Measurements from ENCODE around the gene PROM1.

PROM1 gene

DNA sequence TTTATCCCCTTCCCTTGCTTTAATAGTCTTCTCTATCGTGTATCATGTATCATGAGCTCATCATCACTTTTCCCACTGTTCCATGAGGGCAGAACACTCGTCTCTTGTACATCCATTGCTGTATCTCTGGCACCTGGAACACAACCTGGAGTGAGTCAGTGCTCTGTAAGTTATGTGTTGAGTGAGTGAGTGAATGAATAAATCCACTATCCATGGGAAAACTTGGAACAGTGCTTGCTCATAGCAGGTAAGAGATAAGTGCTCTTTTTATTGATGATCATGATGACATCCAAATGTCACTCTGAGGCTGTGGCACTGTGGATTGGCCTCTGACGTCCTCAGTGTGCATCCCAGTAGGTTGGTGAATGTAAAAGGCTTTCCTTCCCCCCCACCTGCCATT is 149.6 kb downstream of the PROM1 start:
- no peaks in the 10 kb centered on the region for H3K27me3 ChIP-seq (ENCODE audit: low read depth, low read length)
- H3K27ac ChIP-seq (ENCODE audit: low read length): no peak overlapping the region
- no peaks in the 10 kb centered on the region for H3K36me3 ChIP-seq (ENCODE audit: control insufficient read depth in 1 of 2, insufficient read depth in 2 of 2, low read length in 2 of 2)
- H3K9me3 ChIP-seq (ENCODE audit: control insufficient read depth in 1 of 2, low read length in 2 of 2): no peaks in the 10 kb centered on the region
- no peaks in the 10 kb centered on the region for H3K4me1 ChIP-seq (ENCODE audit: control insufficient read depth in 1 of 2, insufficient read depth in 2 of 2, low read length in 2 of 2)
- H3K4me3 ChIP-seq (ENCODE audit: low read depth in 1 of 2, low read length in 2 of 2): no peak overlapping the region

DNA sequence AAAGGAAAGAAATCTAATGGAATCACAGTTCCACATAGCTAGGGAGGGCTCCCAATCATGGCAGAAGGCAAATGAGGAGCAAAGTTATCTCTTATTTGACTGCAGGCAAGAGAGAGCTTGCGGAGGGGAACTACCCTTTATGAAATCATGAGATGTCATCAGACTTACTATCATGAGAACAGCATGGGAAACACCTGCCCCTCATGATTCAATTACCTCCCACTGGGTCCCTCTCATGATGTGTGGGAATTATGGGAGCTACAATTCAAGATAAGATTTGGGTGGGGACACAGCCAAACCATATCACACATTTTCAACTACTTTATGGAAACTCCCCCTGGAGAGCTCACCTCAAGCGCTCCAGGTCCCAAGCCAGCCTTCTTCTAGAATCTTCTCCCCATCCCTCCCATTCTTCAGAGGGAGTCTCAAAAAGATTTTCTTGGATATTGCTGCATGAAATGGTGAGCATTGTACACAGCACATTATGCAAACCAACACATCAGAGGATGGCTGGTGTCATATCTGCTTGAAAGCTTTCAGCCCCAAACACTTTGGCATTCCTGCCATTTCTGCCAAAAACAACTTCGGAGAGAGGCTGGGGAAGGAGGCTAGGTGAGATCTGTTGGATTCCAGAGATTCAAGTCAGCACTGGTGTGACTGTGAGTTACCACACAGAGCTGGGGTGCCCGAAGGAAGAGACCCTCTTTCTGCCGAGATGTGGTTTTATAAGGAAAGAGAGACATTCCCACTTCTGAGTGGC is 152.2 kb downstream of the PROM1 start:
- no peaks in the 10 kb centered on the region for H3K36me3 ChIP-seq (ENCODE audit: control insufficient read depth in 1 of 2, insufficient read depth in 2 of 2, low read length in 2 of 2)
- no peaks in the 10 kb centered on the region for H3K9me3 ChIP-seq (ENCODE audit: control insufficient read depth in 1 of 2, low read length in 2 of 2)
- no peak overlapping the region for H3K4me3 ChIP-seq (ENCODE audit: low read depth in 1 of 2, low read length in 2 of 2)
- H3K4me1 ChIP-seq (ENCODE audit: control insufficient read depth in 1 of 2, insufficient read depth in 2 of 2, low read length in 2 of 2): no peaks in the 10 kb centered on the region
- no peaks in the 10 kb centered on the region for H3K27me3 ChIP-seq (ENCODE audit: low read depth, low read length)
- no peak overlapping the region for H3K27ac ChIP-seq (ENCODE audit: low read length)

DNA sequence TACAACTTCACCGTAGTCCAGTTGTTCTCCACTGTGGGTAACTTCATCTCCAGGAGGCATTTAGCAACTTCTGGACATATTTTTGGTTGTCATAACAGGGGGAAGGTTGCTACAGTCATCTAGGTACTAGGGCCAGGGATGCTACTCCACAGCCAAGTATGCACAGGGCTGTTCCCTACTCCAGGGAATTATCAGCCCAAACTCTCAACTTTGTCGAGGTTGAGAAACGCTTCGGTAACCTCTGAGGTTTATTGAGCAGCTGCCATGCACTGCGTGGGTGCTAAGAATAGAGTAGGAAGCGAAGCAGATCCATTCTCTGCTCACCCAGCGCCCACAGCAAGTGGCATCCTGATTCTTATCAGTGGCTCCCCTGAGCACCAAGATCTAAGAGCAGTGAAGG is 153.5 kb downstream of the PROM1 start:
- Histone ChIP-seq H3K27ac (ENCODE audit: low read length) (no peak overlapping the region), H3K27me3 (ENCODE audit: low read depth, low read length) (no peaks in the 10 kb centered on the region), H3K36me3 (ENCODE audit: control insufficient read depth in 1 of 2, insufficient read depth in 2 of 2, low read length in 2 of 2) (no peaks in the 10 kb centered on the region), H3K9me3 (ENCODE audit: control insufficient read depth in 1 of 2, low read length in 2 of 2) (no peaks in the 10 kb centered on the region), H3K4me1 (ENCODE audit: control insufficient read depth in 1 of 2, insufficient read depth in 2 of 2, low read length in 2 of 2) (no peaks in the 10 kb centered on the region), H3K4me3 (ENCODE audit: low read depth in 1 of 2, low read length in 2 of 2) (no peak overlapping the region)

DNA sequence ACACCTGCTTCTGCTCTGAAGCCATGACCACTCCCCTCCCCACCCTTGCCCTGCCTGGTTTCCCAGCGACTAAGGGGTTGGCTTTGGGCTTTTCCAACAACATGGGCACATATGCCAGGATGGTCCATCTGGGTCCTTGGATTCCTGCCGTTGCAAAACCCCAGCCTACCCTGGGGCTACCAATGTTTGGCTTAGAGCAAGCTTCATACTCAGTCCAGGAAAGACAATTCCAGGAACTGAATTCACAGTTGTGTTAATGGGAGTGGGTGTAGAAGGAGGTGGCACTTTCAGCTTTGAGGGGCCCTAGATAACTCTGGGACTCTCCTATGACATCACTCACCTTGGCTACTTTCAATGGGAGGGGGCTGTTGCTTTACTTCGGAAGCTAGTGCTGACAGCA is 154.3 kb downstream of the PROM1 start:
- H3K36me3 ChIP-seq (ENCODE audit: control insufficient read depth in 1 of 2, insufficient read depth in 2 of 2, low read length in 2 of 2): no peaks in the 10 kb centered on the region
- H3K4me3 ChIP-seq (ENCODE audit: low read depth in 1 of 2, low read length in 2 of 2): no peak overlapping the region
- H3K27me3 ChIP-seq (ENCODE audit: low read depth, low read length): no peaks in the 10 kb centered on the region
- H3K9me3 ChIP-seq (ENCODE audit: control insufficient read depth in 1 of 2, low read length in 2 of 2): no peaks in the 10 kb centered on the region
- no peaks in the 10 kb centered on the region for H3K4me1 ChIP-seq (ENCODE audit: control insufficient read depth in 1 of 2, insufficient read depth in 2 of 2, low read length in 2 of 2)
- no peak overlapping the region for H3K27ac ChIP-seq (ENCODE audit: low read length)

DNA sequence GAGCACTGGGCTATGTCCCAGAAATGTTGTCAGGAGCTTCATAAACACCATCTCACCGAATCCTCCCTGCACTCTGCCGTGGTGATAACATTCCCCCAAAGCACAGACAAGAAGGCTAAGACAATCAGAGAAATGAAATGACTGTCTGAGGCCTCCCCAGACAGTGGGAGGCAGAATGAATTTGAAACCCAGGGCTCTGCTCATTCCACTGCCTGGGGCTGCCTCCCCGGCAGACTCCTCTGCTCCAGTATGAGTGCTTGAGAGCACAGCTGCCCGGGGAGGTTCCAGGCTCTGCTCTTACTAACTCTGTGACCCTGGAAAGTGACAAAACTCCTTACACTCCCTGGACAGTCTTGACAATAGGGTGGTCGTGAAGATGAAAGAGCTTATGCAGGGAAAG is 154.9 kb downstream of the PROM1 start:
- Histone ChIP-seq H3K4me3 (ENCODE audit: low read depth in 1 of 2, low read length in 2 of 2) (no peak overlapping the region), H3K36me3 (ENCODE audit: control insufficient read depth in 1 of 2, insufficient read depth in 2 of 2, low read length in 2 of 2) (no peaks in the 10 kb centered on the region), H3K27ac (ENCODE audit: low read length) (no peak overlapping the region), H3K4me1 (ENCODE audit: control insufficient read depth in 1 of 2, insufficient read depth in 2 of 2, low read length in 2 of 2) (no peaks in the 10 kb centered on the region), H3K9me3 (ENCODE audit: control insufficient read depth in 1 of 2, low read length in 2 of 2) (no peaks in the 10 kb centered on the region), H3K27me3 (ENCODE audit: low read depth, low read length) (no peaks in the 10 kb centered on the region)

DNA sequence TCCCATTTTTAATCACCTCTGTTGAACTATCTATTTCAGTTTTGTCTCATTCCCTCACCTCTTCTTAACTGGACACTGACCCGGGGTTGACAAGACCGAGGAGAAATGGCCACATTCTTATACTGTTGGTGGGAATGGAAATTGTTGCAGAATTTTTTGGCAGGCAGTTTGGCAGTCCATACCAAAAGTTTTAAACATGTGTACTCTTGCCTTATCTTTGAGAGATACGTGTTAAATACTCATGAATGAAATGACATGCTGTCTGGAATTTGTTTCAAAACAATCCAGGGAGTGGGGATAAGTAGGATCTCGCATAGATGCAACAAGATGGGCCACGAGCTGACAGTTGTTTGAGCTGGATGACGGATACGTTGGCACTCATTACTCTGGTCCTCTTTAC is 157.3 kb downstream of the PROM1 start:
- no peaks in the 10 kb centered on the region for H3K4me1 ChIP-seq (ENCODE audit: control insufficient read depth in 1 of 2, insufficient read depth in 2 of 2, low read length in 2 of 2)
- no peak overlapping the region for H3K27ac ChIP-seq (ENCODE audit: low read length)
- no peaks in the 10 kb centered on the region for H3K9me3 ChIP-seq (ENCODE audit: control insufficient read depth in 1 of 2, low read length in 2 of 2)
- no peaks in the 10 kb centered on the region for H3K27me3 ChIP-seq (ENCODE audit: low read depth, low read length)
- H3K36me3 ChIP-seq (ENCODE audit: control insufficient read depth in 1 of 2, insufficient read depth in 2 of 2, low read length in 2 of 2): no peaks in the 10 kb centered on the region
- no peak overlapping the region for H3K4me3 ChIP-seq (ENCODE audit: low read depth in 1 of 2, low read length in 2 of 2)

DNA sequence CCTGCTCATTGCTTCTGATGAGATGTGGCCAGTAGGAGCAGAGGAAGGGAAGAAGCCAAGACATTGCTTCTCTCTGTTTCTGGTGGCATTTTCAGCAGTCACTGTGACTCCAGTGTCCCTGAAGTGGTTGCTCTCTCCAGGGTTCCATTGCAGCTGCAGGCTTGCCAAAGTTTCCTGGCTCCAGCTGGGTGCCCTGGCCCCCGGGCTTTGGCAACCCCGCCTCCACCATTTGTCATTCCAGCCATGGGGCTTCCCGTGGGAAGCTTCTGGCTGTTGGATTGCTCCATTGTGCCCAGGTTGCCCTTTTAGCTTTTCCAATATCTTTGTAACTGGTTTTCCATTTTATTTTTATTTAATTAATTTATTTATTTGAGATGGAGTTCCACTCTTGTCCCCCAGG is 158.0 kb downstream of the PROM1 start:
- Histone ChIP-seq H3K9me3 (ENCODE audit: control insufficient read depth in 1 of 2, low read length in 2 of 2) (no peaks in the 10 kb centered on the region), H3K36me3 (ENCODE audit: control insufficient read depth in 1 of 2, insufficient read depth in 2 of 2, low read length in 2 of 2) (no peaks in the 10 kb centered on the region), H3K27ac (ENCODE audit: low read length) (no peak overlapping the region), H3K4me1 (ENCODE audit: control insufficient read depth in 1 of 2, insufficient read depth in 2 of 2, low read length in 2 of 2) (no peaks in the 10 kb centered on the region), H3K27me3 (ENCODE audit: low read depth, low read length) (no peaks in the 10 kb centered on the region), H3K4me3 (ENCODE audit: low read depth in 1 of 2, low read length in 2 of 2) (no peak overlapping the region)

DNA sequence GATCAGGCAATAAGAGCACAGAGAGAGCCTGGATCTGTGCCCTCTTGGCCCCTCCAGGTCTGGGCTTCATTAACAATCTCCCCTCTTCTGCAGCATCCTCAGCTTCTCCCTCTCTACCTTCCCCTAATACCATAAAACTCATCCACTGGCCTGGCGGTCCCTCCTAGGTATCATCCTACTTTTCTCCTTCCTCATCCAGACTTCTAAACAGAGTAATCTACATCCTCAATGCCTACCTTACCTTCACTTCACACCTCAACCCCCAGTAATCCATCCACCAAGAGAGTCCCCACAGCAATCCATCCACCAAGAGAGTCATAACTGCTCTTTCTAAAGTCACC is 162.3 kb downstream of the PROM1 start:
- Histone ChIP-seq H3K4me1 (ENCODE audit: control insufficient read depth in 1 of 2, insufficient read depth in 2 of 2, low read length in 2 of 2) (no peaks in the 10 kb centered on the region), H3K36me3 (ENCODE audit: control insufficient read depth in 1 of 2, insufficient read depth in 2 of 2, low read length in 2 of 2) (no peaks in the 10 kb centered on the region), H3K4me3 (ENCODE audit: low read depth in 1 of 2, low read length in 2 of 2) (no peak overlapping the region), H3K9me3 (ENCODE audit: control insufficient read depth in 1 of 2, low read length in 2 of 2) (no peaks in the 10 kb centered on the region), H3K27ac (ENCODE audit: low read length) (no peak overlapping the region), H3K27me3 (ENCODE audit: low read depth, low read length) (no peaks in the 10 kb centered on the region)

DNA sequence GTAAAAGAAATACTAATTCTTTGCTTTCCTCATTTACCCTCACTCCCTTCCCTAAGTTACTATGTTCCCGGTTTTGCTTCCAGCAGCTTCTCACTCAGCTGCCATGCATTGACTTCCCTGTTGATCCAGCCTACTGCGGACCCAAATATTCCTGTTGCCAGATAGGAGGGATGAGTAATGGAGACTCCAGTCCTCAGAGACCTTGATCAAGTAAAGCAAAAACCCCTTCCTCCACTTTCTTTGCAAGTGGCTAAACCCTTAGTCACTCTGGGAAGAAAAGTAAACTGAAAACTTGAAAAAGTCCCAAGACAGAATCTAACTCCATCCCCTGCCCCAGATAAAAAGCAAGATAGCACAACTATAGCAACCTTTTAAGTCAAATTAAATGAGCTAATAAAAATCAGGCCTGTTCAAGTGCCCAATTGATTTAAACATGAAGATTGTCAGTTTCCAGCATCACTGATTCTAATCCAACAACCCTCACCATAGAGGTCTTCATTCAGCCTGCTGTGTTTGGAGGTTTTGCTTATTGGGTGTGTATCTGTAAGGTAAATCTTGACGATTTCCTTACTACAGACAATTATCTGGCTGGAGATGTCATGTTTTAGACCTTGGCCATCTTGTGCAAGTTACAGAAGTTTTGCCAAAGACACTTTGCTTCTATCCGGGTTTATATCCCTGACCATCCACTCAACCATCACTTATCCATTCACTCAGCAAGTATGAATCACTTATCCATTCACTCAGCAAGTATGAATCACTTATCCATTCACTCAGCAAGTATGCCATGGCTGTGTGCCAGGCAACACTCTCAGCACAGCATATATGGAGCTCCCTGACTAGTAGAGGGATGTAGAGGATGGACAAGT is 162.9 kb downstream of the PROM1 start:
- H3K4me1 ChIP-seq (ENCODE audit: control insufficient read depth in 1 of 2, insufficient read depth in 2 of 2, low read length in 2 of 2): no peaks in the 10 kb centered on the region
- H3K4me3 ChIP-seq (ENCODE audit: low read depth in 1 of 2, low read length in 2 of 2): no peak overlapping the region
- no peaks in the 10 kb centered on the region for H3K9me3 ChIP-seq (ENCODE audit: control insufficient read depth in 1 of 2, low read length in 2 of 2)
- H3K36me3 ChIP-seq (ENCODE audit: control insufficient read depth in 1 of 2, insufficient read depth in 2 of 2, low read length in 2 of 2): no peaks in the 10 kb centered on the region
- no peaks in the 10 kb centered on the region for H3K27me3 ChIP-seq (ENCODE audit: low read depth, low read length)
- H3K27ac ChIP-seq (ENCODE audit: low read length): no peak overlapping the region

DNA sequence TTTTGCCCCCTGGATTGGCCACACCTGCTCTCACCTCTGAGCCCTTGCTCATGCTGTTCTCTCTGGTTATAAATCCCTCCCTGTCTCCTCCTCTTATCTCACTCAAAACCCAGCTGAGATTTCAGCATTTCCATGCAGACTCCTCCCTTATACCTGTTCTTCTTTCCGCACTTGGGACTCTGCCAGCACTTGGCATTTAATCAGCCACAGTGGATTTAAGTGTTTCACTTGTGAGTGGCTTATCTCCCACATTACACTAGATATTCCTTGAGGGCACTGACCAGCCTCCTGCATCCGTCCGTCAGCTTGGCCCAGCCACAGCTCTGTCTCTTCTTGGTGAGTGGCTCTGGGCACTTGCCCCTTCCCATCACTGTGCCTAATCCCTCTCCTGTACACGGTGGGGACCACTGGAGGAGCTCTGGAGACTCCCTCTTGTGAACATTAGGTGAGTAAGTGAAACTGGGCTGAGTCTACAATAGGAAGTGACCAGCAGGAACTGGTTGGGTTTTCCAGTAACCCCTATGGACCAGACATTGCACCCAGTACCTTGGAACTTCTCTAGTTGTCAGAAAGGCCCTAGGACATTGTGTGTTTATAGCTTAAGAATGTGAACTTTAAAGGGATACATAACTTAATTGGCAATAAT is 165.2 kb downstream of the PROM1 start:
- Histone ChIP-seq H3K36me3 (ENCODE audit: control insufficient read depth in 1 of 2, insufficient read depth in 2 of 2, low read length in 2 of 2) (no peaks in the 10 kb centered on the region), H3K4me3 (ENCODE audit: low read depth in 1 of 2, low read length in 2 of 2) (no peak overlapping the region), H3K4me1 (ENCODE audit: control insufficient read depth in 1 of 2, insufficient read depth in 2 of 2, low read length in 2 of 2) (no peaks in the 10 kb centered on the region), H3K9me3 (ENCODE audit: control insufficient read depth in 1 of 2, low read length in 2 of 2) (no peaks in the 10 kb centered on the region), H3K27me3 (ENCODE audit: low read depth, low read length) (no peaks in the 10 kb centered on the region), H3K27ac (ENCODE audit: low read length) (no peak overlapping the region)
